ENCODE results near the gene SLC25A40.
"Not testable (repeated sequence)": the region's sequence is repeated elsewhere in the genome, so short reads cannot be mapped to it uniquely, and the experiment has no call there.

GRCh38 chr7:87822056-87822455 is 54.1 kb downstream of the SLC25A40 start:
- TF ChIP-seq POLR2A, CTCF, POLR2AphosphoS5, EP300 (IDR thresholded peaks at IDR 0.05): not testable (repeated sequence)

All from sigmoid colon (tissue), 4 donors.